Activated CD4-positive, alpha-beta T cell treated with anti-CD3 and anti-CD28 coated beads, Interleukin-2, amount 10 ng/mL, durations not matched to agents 7 days and 5 days (primary cell): Measurements from ENCODE around the gene CGREF1. TPM values are rescaled to one million over a fixed set of nuclear protein-coding genes. Genes with fewer than 3 reads are reported as not detected.
A peak's percentile ranks its signal among the peaks of the same experiment; 100 is the strongest.

Source experiments
- CTCF ChIA-PET: fragments of 350-600 bp; sonication (Branson Sonifier 250); formaldehyde crosslinking; loops from one replicate; lab custom pipeline; 2021; ENCODE audit warnings: antibody characterized with exemption; lab: Charles Lee
- POLR2A ChIA-PET: fragments of 350-600 bp; sonication (Branson Sonifier 250); formaldehyde crosslinking; loops from one replicate; lab custom pipeline; 2021; ENCODE audit warnings: antibody characterized with exemption; lab: Charles Lee
- DNase-seq: peaks from one replicate; pipeline ENCODE4 v3.0.0-alpha.2; 2020
- H3K27ac Mint-ChIP-seq: one replicate; pipeline ENCODE4 v1.8.0; 2021; ENCODE audit warnings: mild to moderate bottlenecking, moderate library complexity, mixed read lengths
- H3K27me3 Mint-ChIP-seq: one replicate; pipeline ENCODE4 v1.8.0; 2021; ENCODE audit warnings: mixed read lengths
- H3K36me3 Mint-ChIP-seq: one replicate; pipeline ENCODE4 v1.8.0; 2021; ENCODE audit warnings: low read depth, mixed read lengths
- H3K4me1 Mint-ChIP-seq: one replicate; pipeline ENCODE4 v1.8.0; 2021; ENCODE audit warnings: mixed read lengths
- H3K4me3 Mint-ChIP-seq: one replicate; pipeline ENCODE4 v1.8.0; 2021; ENCODE audit warnings: mild to moderate bottlenecking, moderate library complexity, mixed read lengths
- H3K9me3 Mint-ChIP-seq: one replicate; pipeline ENCODE4 v1.8.0; 2021; ENCODE audit warnings: mixed read lengths
- total RNA-seq, 2 experiments: library from RNA; stranded (reverse); gene quantifications; one replicate each; pipeline ENCODE4 v1.2.3, GENCODE V29; 2021

CGREF1 gene
- total RNA-seq, 2 experiments from 2014 or later, result 0.92 to 1.3 TPM

GRCh38 chr2:27059141-27059820, 59.6 kb downstream of the CGREF1 start:
- no peaks in the 10 kb centered on the region for H3K27me3 Mint-ChIP-seq
- H3K9me3 Mint-ChIP-seq, result no peaks in the 10 kb centered on the region
- ChIA-PET POLR2A (interaction anchor here (1.0 kb wide), 1 partner anchor 12 kb away, joined by 3 read pairs; the partner anchor contains the start of gene OST4), CTCF (interaction anchor here (1.0 to 1.8 kb wide), 7 partner anchors 9 to 244 kb away, joined by 3 to 6 read pairs (median 4); partner anchors contain the start of genes OST4 and TMEM214)
- H3K4me3 Mint-ChIP-seq, result no peak overlapping the region
- peaks cover 17% of the 10 kb centered on the region for H3K36me3 Mint-ChIP-seq
- peak overlapping the region; percentile 42 for H3K27ac Mint-ChIP-seq
- no peak for DNase-seq
- H3K4me1 Mint-ChIP-seq, result no peaks in the 10 kb centered on the region

- Mint-ChIP-seq H3K9me3 (no peaks in the 10 kb centered on the region), H3K27ac (no peak overlapping the region), H3K4me1 (no peaks in the 10 kb centered on the region), H3K4me3 (no peak overlapping the region), H3K27me3 (no peaks in the 10 kb centered on the region), H3K36me3 (peaks cover 12% of the 10 kb centered on the region)
- no peak for DNase-seq
- ChIA-PET POLR2A (no interaction called here), CTCF (interaction anchor here (0.8 to 1.5 kb wide), 4 partner anchors 10 to 245 kb away, joined by 3 to 6 read pairs (median 5); no protein-coding TSS in a partner anchor)
Measured at GRCh38 chr2:27058210-27058609, 60.7 kb downstream of the CGREF1 start.

- ChIA-PET POLR2A (no interaction called here), CTCF (interaction anchor here (1.1 to 3.6 kb wide), 3 partner anchors 9 to 24 kb away, joined by 5 to 15 read pairs (median 7); partner anchors contain the start of gene OST4)
- peaks cover 4% of the 10 kb centered on the region for H3K4me1 Mint-ChIP-seq
- H3K27ac Mint-ChIP-seq, result no peak overlapping the region
- H3K9me3 Mint-ChIP-seq, result no peaks in the 10 kb centered on the region
- DNase-seq, result no peak
- H3K4me3 Mint-ChIP-seq, result no peak overlapping the region
- peaks cover 12% of the 10 kb centered on the region for H3K36me3 Mint-ChIP-seq
- no peaks in the 10 kb centered on the region for H3K27me3 Mint-ChIP-seq
Measured at GRCh38 chr2:27057184-27057583, 61.7 kb downstream of the CGREF1 start.

GRCh38 chr2:27054721-27055120, 64.2 kb downstream of the CGREF1 start:
- ChIA-PET POLR2A (interaction anchor here (1.1 kb wide), 1 partner anchor 9 kb away, joined by 3 read pairs; no protein-coding TSS in a partner anchor), CTCF (interaction anchor here (0.5 to 3.6 kb wide), 5 partner anchors 16 to 62 kb away, joined by 3 to 15 read pairs (median 6); no protein-coding TSS in a partner anchor)
- Mint-ChIP-seq H3K27me3 (peaks cover 5% of the 10 kb centered on the region), H3K4me1 (peaks cover 17% of the 10 kb centered on the region), H3K27ac (no peak overlapping the region), H3K9me3 (no peaks in the 10 kb centered on the region), H3K36me3 (peaks cover 17% of the 10 kb centered on the region), H3K4me3 (no peak overlapping the region)
- DNase-seq, result no peak

GRCh38 chr2:27053776-27054175, 65.2 kb downstream of the CGREF1 start:
- POLR2A ChIA-PET, result no interaction called here
- DNase-seq, result no peak
- CTCF ChIA-PET, result interaction anchor here (0.6 to 3.6 kb wide), 7 partner anchors 9 to 292 kb away, joined by 3 to 15 read pairs (median 4); no protein-coding TSS in a partner anchor
- H3K27me3 Mint-ChIP-seq, result peaks cover 5% of the 10 kb centered on the region
- H3K4me1 Mint-ChIP-seq, result peaks cover 23% of the 10 kb centered on the region
- peaks cover 17% of the 10 kb centered on the region for H3K36me3 Mint-ChIP-seq
- H3K27ac Mint-ChIP-seq, result no peak overlapping the region
- H3K4me3 Mint-ChIP-seq, result no peak overlapping the region
- H3K9me3 Mint-ChIP-seq, result no peaks in the 10 kb centered on the region

GRCh38 chr2:27053321-27053720, 65.6 kb downstream of the CGREF1 start:
- H3K36me3 Mint-ChIP-seq, result peaks cover 17% of the 10 kb centered on the region
- H3K4me3 Mint-ChIP-seq, result peak overlapping the region; percentile 1
- peaks cover 5% of the 10 kb centered on the region for H3K27me3 Mint-ChIP-seq
- ChIA-PET POLR2A (no interaction called here), CTCF (interaction anchor here (0.6 to 3.7 kb wide), 8 partner anchors 9 to 291 kb away, joined by 3 to 21 read pairs (median 5); no protein-coding TSS in a partner anchor)
- H3K27ac Mint-ChIP-seq, result no peak overlapping the region
- H3K9me3 Mint-ChIP-seq, result no peaks in the 10 kb centered on the region
- peaks cover 23% of the 10 kb centered on the region for H3K4me1 Mint-ChIP-seq
- DNase-seq, result no peak

- DNase-seq, result no peak
- Mint-ChIP-seq H3K4me3 (peak overlapping the region; percentile 83), H3K27me3 (peaks cover 5% of the 10 kb centered on the region), H3K4me1 (peaks cover 23% of the 10 kb centered on the region), H3K36me3 (peaks cover 17% of the 10 kb centered on the region), H3K9me3 (no peaks in the 10 kb centered on the region), H3K27ac (peak overlapping the region; percentile 86)
- CTCF ChIA-PET, result interaction anchor here (0.8 to 3.7 kb wide), 12 partner anchors 13 to 206 kb away, joined by 3 to 29 read pairs (median 6); partner anchors contain the start of genes OST4 and TMEM214
- POLR2A ChIA-PET, result interaction anchor here (0.5 to 1.5 kb wide), 4 partner anchors 12 to 228 kb away, joined by 3 to 6 read pairs (median 4); partner anchors contain the start of gene OST4
Measured at GRCh38 chr2:27051902-27052645, 66.9 kb downstream of the CGREF1 start.

GRCh38 chr2:27050996-27051901, 67.7 kb downstream of the CGREF1 start, which contains the start of gene AGBL5:
Gene AGBL5, plus strand, starts transcription at chr2:27051668. Its CDS starts 1,291 bp downstream, at chr2:27052959.
- CTCF ChIA-PET, result interaction anchor here (0.6 to 3.7 kb wide), 14 partner anchors 11 to 205 kb away, joined by 3 to 29 read pairs (median 5); partner anchors contain the start of genes KHK, OST4 and TMEM214
- peaks cover 15% of the 10 kb centered on the region for H3K36me3 Mint-ChIP-seq
- peak; percentile 96 for DNase-seq
- peak within 1 kb of the TSS; percentile 96 for H3K4me3 Mint-ChIP-seq
- POLR2A ChIA-PET, result interaction anchor here (0.5 to 1.5 kb wide), 9 partner anchors 12 to 467 kb away, joined by 3 to 6 read pairs (median 4); partner anchors contain the start of gene OST4
- H3K9me3 Mint-ChIP-seq, result no peaks in the 10 kb centered on the region
- peaks cover 5% of the 10 kb centered on the region for H3K27me3 Mint-ChIP-seq
- H3K4me1 Mint-ChIP-seq, result peaks cover 23% of the 10 kb centered on the region
- H3K27ac Mint-ChIP-seq, result peak within 1 kb of the TSS; percentile 98

Other genes starting within 250 kb of the CGREF1 start
- 1 to 10 TPM in 1 of 2 experiments, under 1 TPM in 1; 1.00 to 1.3 TPM for gene MAPRE3, start 148.5 kb downstream of the CGREF1 start, total RNA-seq
- gene TMEM214, start 86.2 kb downstream of the CGREF1 start, total RNA-seq, result 10 to 100 TPM; 73.2 to 77.1 TPM
- gene AGBL5, start 67.5 kb downstream of the CGREF1 start, total RNA-seq, result 10 to 100 TPM; 17.9 to 19.1 TPM
- gene OST4, start 47.5 kb downstream of the CGREF1 start, total RNA-seq, result 100 to 1,000 TPM; 309 to 386 TPM
- gene EMILIN1, start 40.5 kb downstream of the CGREF1 start, total RNA-seq, result under 1 TPM; 0.56 to 0.64 TPM
- 10 to 100 TPM in 1 of 2 experiments, 1 to 10 TPM in 1; 9.7 to 10.6 TPM for gene KHK, start 32.4 kb downstream of the CGREF1 start, total RNA-seq
- gene ABHD1, start 4.7 kb upstream of the CGREF1 start, total RNA-seq, result under 1 TPM; 0.10 to 0.25 TPM
- 10 to 100 TPM; 60.0 to 65.3 TPM for gene PREB, start 15.5 kb upstream of the CGREF1 start, total RNA-seq
- gene PRR30, start 20.3 kb upstream of the CGREF1 start, total RNA-seq, result not detected
- not detected for gene TCF23, start 29.9 kb upstream of the CGREF1 start, total RNA-seq
- 10 to 100 TPM; 72.5 to 81.8 TPM for gene ATRAID, start 92.9 kb upstream of the CGREF1 start, total RNA-seq
- 10 to 100 TPM; 34.2 to 39.2 TPM for gene SLC5A6, start 93.1 kb upstream of the CGREF1 start, total RNA-seq
- gene CAD, start 98.2 kb upstream of the CGREF1 start, total RNA-seq, result 10 to 100 TPM; 63.7 to 66.1 TPM
- under 1 TPM; 0.23 to 0.45 TPM for gene SLC30A3, start 143.9 kb upstream of the CGREF1 start, total RNA-seq
- gene DNAJC5G, start 156.3 kb upstream of the CGREF1 start, total RNA-seq, result not detected
- not detected for gene TRIM54, start 163.3 kb upstream of the CGREF1 start, total RNA-seq
- gene UCN, start 189.3 kb upstream of the CGREF1 start, total RNA-seq, result 1 to 10 TPM; 2.3 to 2.8 TPM
- 10 to 100 TPM; 80.8 to 83.6 TPM for gene MPV17, start 204.0 kb upstream of the CGREF1 start, total RNA-seq
- gene GTF3C2, start 237.6 kb upstream of the CGREF1 start, total RNA-seq, result 10 to 100 TPM; 54.3 to 59.0 TPM